GM18517 (cell line): ENCODE measurements around the gene TUBB2B.

Experiments used
- ATAC-seq: cut with Tn5 transposase; IDR thresholded peaks from one replicate; pipeline ENCODE4 v1.9.1; 2021; ENCODE audit warnings: mild to moderate bottlenecking, moderate library complexity; ENCODE audit not compliant: unreplicated experiment

The TUBB2B gene

DNA sequence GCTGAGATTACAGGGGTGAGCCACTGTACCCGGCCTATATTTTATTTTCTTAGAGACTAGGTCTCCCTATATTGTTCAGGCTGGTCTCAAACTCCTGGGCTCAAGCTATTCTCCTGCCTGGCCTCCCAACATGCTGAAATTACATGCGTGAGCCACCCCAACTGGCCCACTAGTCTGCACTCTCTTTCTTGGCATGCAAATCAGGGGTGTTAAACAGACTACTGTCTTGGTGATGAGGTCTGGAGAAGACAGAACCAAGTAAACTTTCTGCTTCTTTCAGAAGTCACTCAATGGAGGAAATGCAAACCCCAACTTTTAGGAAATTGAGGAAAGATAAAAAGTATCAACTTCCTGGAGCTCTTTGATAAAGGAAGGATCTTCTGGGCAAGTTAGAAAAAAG, 8.0 kb upstream of the TUBB2B start:
- no peak for ATAC-seq

DNA sequence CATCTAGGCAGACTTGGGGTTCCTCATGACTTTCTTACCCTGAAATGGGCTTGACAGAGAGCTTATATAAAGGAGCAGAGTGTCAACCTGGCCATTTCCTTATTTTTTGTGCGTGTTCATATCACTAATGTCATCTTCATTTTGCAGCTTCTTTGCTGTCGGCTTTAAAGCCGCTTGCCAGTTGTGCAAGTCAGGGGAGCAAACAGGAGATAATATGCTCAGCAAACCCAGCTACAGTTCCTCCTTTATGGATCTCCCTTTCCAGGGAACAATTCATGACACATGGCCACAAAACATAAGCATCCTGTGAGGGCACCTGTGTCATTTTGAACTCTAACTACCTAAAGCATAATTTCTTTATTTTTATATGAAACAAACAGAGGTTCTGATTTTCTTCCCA, 6.5 kb upstream of the TUBB2B start:
- no peak for ATAC-seq

DNA sequence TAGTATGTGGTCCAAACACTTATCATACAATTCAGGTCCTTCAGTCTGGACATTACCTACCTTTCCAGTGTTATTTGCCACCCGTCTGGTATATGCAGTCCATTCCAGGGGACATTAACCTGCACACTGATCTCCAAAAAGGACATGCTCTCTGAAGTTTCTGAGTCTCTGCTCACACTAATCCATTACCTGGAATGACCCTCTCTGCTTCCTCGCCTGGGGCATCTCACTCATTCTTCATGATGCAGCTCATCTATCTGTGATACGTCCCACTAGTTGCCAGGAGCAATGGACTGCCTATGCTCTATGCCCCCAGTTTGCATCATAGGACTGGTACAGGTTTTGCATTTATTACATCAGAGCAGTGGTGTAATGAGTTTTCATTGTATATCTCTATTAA, 5.9 kb upstream of the TUBB2B start:
- no peak for ATAC-seq

- ATAC-seq: no peak
These were observed 4.8 kb upstream of the TUBB2B start for GRCh38 chr6:3232017-3232945.

- ATAC-seq: no peak
These were observed 4.0 kb upstream of the TUBB2B start for GRCh38 chr6:3231247-3232016.

DNA sequence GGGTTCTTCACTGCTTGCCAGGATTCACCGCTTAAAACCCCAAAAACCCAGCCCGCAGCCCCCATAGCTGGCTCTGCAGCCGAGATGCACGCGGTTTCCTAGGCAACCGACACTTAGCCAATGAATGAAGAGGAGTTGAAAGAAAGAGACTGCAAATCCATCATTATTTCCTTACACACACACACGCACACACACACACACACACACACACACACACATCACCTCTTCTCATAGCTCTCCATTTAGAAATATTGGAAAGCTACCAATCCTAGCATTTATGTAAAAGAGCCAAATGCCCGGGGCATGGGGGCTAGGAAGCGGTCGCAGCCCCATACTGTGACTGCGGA, 3.4 kb upstream of the TUBB2B start:
- no peak for ATAC-seq

DNA sequence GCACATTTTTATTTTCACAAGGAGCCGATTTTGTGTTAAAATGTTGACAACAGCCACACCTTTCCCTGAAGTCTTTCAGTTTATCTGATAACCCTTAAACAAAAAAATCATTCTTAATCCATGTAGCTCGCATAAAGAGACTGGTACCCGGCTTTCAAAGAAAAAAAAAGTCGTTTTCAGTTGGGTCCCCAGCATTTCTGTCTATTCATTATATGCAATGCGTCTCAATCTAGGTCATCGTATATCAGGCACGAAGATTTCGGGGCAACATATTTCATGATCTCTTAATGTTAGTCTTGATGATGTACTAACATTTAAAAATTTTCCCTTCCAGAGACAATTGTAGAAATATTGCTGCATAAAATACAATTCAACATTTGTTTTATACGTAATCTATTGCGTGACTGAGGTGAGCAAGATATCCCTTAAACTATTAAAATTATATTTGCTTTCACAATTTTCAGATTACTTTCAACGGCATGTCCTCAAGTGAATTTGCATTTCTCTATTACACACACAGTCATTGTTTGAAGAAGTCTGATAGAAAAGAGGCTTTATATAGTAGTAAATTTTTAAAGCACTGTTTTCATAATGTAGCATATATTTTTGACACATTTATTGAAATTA, 2.9 kb upstream of the TUBB2B start:
- no peak for ATAC-seq

DNA sequence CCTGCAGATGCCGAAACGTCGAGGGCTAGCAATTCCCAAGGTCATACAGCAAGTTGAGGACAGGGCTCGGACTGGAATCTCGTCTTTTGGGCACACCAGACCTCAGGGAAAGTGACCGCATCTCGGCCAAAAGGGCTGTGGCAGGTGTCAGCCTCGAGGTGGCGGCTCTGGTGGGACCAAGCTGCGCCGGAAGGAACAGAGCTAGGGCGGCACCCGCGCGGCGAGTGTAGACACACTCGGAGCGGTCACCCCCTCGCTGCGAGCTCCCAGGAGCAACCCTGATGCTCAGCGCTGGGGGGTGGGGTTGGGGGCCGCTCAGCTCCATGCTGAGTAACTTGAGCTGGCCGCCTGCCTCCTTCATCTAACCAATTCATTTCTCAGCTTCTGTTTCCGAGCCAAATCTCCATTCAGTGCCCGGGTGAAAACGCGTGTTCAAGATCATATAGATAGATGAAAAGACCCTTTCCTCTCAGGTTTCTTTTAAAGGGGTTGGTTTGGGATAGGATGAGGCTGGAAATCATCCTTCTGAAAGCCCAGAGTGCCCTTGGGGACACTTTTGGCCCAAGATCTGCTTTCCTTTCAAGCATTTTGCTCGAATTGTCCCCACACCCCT, 2.2 kb upstream of the TUBB2B start:
- no peak for ATAC-seq

DNA sequence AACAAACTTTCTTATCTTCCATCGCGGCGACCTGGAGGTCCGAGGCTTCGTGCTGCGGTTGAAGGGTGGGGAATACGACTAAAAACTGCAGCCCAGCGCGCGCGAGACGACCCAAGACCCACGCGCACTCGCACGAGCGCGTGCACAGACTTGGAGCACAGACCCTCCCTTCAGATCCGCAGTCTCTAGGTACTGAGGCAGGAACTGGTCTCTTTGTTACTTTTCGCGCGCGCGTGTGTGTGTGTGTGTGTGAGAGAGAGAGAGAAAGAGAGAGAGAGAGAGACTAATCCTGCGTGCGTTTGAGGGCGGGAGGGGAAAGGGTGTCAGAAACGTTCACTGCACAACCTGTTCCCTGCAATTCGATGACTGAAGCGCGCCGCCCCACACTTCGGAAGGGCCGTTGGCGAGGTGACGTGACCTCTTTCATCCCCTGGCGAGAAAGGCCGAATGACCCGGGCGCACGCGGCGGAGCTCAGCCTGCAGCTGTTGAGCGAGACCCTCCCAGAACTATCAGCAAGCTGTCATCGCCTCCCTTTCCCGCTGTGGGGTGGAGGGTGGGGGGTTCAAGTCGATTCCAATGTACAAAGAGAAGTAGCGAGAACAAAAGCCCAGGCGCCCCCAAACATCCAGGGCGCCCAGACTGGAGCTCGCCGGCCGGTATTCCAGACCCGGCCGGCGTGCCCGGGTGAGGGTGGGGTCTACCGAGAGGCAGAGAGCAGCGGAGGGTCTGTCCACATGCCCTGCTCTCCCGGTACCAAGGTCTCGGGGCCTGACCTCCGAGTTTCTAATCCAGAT, 1.5 kb upstream of the TUBB2B start:
- ATAC-seq: no peak

DNA sequence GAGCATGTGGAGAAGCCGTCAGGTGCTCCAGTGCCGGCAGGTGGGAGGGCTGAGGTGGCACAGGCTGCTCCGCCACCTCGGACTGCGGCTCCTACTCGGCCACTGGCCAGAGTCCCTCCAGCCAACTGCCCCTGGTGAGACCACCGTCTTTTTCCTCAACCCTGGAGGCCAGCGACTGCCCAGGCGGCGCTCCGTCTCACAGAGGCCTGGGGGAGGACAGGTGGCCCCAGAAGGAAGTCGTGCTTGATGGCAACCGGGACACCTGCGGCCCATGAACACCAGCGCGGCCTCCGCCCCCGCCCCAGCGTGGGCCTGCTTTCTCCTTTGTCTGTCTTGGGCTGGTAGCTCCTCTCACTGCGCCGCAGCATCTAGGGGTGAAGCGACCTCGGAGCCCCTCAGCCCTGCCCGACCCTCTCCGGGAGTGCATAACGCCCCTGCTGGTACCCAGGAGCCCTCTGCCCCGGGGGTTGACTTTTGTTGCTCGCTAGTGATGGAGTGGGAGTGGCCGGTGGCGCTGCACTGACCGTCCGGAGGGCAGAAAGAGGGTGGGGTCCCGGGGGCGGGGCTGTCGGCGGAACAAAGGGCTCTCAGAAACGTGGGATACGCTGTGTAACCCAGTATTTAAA, 706 bp upstream of the TUBB2B start:
- ATAC-seq: no peak

DNA sequence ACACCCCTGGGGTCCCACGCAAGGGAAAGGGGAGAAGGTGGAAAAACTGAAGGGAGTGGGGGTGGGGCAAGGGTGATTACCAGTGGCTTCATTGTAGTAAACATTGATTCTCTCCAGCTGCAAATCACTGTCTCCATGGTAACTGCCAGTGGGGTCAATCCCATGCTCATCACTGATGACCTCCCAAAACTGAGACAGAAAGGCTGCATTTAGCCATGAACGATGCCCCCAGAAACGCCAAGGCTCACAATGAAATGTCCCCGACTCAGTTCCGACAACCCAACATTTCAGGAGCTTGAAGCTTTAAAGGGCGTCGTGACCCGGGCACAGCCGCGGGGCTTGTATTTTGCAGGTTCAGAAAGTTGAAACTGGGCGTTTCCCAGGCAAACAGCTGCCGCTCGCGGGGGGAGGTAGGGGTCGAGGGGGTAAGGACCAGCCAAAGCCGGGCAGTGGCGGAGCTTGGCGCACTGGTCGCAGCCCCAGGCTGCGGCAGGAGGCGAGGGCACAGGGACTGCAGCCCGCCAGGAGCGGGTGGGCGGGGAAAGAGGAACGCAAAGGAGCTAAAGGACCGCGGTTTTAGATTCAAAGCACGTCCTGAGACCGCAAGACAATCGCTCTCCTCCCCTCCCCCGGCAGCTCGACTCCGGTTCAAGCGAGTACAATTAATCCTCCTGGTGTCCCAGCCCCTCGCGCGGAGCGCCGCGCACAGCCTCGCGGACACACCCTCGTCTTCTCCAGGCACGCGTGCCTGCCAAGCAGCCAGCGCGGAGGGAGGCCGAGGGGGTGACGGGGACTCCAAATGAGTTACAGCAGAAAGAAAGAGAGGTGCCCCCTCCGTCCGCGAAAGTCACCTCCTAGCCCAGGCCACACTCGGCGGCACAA, 731 bp downstream of the TUBB2B start:
- ATAC-seq: no peak

DNA sequence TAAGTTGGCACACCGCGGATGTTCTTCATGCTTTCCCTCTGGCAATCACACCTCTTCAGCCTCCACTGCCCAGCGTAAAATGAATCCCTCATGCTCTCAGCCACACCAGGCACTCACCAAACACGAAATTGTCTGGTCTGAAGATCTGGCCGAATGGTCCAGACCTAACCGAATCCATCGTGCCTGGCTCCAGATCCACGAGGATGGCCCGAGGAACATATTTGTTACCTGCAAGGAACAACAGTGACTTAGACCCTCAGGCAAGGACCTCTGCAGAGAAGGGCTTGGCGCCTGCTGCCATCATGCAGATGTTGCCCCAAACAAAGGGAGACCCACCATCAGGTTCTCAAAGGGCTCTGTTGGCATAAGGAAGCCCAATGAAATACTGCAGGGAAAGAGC, 1.4 kb downstream of the TUBB2B start:
- ATAC-seq: no peak

- ATAC-seq: no peak
These were observed 4.9 kb downstream of the TUBB2B start for GRCh38 chr6:3222506-3223038.

DNA sequence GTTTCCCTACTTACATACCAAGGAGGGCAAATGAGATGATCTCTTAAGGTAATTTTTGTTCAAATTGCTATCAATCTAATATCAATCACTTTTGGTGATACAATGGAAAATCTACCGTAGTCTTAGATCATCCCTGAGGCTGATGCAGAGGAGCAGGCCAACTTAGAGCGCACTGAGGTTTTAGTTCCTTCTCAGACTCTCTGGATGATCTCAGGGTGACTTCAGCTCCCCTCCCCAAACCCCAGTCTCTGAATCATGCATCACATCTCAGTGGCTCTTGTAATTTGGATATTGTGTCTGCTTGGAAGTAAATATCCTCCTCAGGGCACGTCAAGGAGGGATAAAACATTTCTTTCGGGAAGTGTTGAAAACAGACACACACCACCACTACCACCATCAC, 5.9 kb downstream of the TUBB2B start:
- ATAC-seq: no peak

DNA sequence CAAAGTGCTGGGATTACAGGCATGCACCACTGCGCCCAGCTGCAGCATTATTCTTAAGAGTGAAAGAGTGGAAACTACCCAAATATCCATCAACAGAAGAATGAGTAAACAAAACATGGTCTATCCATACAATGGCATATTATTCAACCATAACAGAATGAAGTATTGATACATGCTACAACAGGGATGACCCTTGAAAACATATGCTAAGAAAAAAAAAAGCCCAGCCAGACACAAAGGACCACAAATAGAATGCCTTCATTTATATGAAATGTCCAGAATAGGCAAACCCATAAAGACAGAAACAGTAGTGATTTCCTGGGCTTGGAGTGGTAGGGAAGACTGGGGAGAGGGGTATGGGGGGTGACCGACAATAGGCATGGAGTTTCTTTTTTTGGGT, 7.1 kb downstream of the TUBB2B start:
- no peak for ATAC-seq

DNA sequence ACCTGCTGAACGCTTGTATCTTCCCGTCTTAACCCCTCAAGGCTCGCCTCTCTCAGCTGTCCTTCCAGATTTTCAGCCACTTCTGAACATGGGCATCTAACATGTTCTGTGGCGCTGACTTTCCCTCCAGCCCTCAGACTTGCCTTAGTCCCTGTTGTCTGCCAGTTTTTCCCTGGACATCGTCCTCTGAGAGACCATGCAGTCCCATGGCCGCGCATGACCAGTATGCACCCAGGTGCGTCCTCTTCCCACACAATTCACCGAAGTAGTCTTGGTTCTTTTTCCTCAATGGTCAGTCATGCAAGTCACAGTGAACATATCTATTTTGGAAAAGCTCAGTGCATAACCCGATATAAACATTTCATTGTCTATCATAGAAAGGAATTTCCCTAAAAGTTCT, 9.2 kb downstream of the TUBB2B start:
- ATAC-seq: no peak

DNA sequence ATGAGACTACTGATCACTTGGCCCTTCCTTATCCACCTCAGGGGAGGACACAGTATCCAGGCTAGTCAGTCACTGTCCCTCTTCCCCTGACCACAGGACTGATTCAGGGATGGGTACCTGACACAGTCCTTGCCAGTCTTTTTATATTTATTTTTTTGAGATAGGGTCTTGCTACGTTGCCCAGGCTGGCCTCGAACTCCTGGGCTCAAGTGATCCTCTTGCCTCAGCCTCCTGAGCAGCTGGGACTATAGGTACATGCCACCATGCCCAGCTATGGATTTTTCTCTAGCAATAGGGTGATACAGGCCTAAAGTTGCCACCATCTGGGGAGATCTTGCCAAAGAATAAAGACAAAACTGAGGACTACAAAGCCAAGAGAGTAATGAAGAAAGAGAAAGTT, 10.2 kb downstream of the TUBB2B start:
- no peak for ATAC-seq

- no peak for ATAC-seq
These were observed 12.6 kb downstream of the TUBB2B start for GRCh38 chr6:3214898-3215297.

GRCh38 chr6:3213334-3213695, 14.1 kb downstream of the TUBB2B start:
- no peak for ATAC-seq
